H9 (cell line): ENCODE results near the gene ACOX3. TPM values are rescaled to one million over a fixed set of nuclear protein-coding genes. Genes with fewer than 3 reads are reported as not detected.

ENCODE experiments used
- DNase-seq: peaks from one replicate; pipeline ENCODE4 v3.0.0-alpha.2; 2017
- H2AFZ ChIP-seq: one replicate; pipeline ENCODE4 v1.6.1; 2013; ENCODE audit warnings: mild to moderate bottlenecking, low read length, control low read depth, moderate library complexity
- H2AK5ac ChIP-seq: 2 replicates; pipeline ENCODE4 v1.6.1; 2013; ENCODE audit warnings: low read length, control low read depth, mixed read lengths; ENCODE audit not compliant: insufficient read length
- H2BK120ac ChIP-seq: one replicate; pipeline ENCODE4 v1.6.1; 2013; ENCODE audit warnings: low read depth, mild to moderate bottlenecking, low read length, control low read depth, inconsistent platforms; ENCODE audit not compliant: poor library complexity, severe bottlenecking
- H2BK12ac ChIP-seq: 2 replicates; pipeline ENCODE4 v1.6.1; 2013; ENCODE audit warnings: low read length, control low read depth, mixed read lengths, low read depth; ENCODE audit not compliant: insufficient read length
- H2BK15ac ChIP-seq: 2 replicates; pipeline ENCODE4 v1.6.1; 2013; ENCODE audit warnings: low read depth, low read length, control low read depth
- H2BK20ac ChIP-seq: one replicate; pipeline ENCODE4 v1.6.1; 2013; ENCODE audit warnings: low read depth, mild to moderate bottlenecking, low read length, control low read depth, inconsistent platforms; ENCODE audit not compliant: poor library complexity, severe bottlenecking
- H2BK5ac ChIP-seq: 2 replicates; pipeline ENCODE4 v1.6.1; 2013; ENCODE audit warnings: low read length, control low read depth, mixed read lengths; ENCODE audit not compliant: insufficient read length
- H3K14ac ChIP-seq: 2 replicates; pipeline ENCODE4 v1.6.1; 2013; ENCODE audit warnings: low read length, control low read depth; ENCODE audit not compliant: insufficient read depth
- H3K18ac ChIP-seq: 2 replicates; pipeline ENCODE4 v1.6.1; 2013; ENCODE audit warnings: low read depth, mild to moderate bottlenecking, mixed read lengths, low read length, control low read depth; ENCODE audit not compliant: insufficient read length
- H3K23ac ChIP-seq: 2 replicates; pipeline ENCODE4 v1.6.1; 2013; ENCODE audit warnings: low read length, control low read depth, mixed read lengths, low read depth; ENCODE audit not compliant: insufficient read length
- H3K23me2 ChIP-seq: 2 replicates; pipeline ENCODE4 v1.6.1; 2013; ENCODE audit warnings: low read depth, mild to moderate bottlenecking, mixed read lengths, low read length, control low read depth; ENCODE audit not compliant: insufficient read length, poor library complexity, severe bottlenecking
- H3K27ac ChIP-seq: 2 replicates; pipeline ENCODE4 v1.5.1; 2013; ENCODE audit warnings: low read length, control low read depth, mixed read lengths, low read depth; ENCODE audit not compliant: insufficient read length
- H3K27me3 ChIP-seq: 2 replicates; pipeline ENCODE4 v1.6.1; 2013; ENCODE audit warnings: low read length, control low read depth, inconsistent platforms; ENCODE audit not compliant: insufficient read depth
- H3K4ac ChIP-seq: 2 replicates; pipeline ENCODE4 v1.6.1; 2013; ENCODE audit warnings: low read depth, mild to moderate bottlenecking, control low read depth, inconsistent platforms, low read length, moderate library complexity
- H3K4me1 ChIP-seq: 2 replicates; pipeline ENCODE4 v1.6.1; 2013; ENCODE audit warnings: low read length, control low read depth, inconsistent platforms; ENCODE audit not compliant: insufficient read depth
- H3K4me2 ChIP-seq: 2 replicates; pipeline ENCODE4 v1.6.1; 2013; ENCODE audit warnings: low read length, control low read depth, mixed read lengths; ENCODE audit not compliant: insufficient read length, insufficient read depth
- H3K56ac ChIP-seq: 2 replicates; pipeline ENCODE4 v1.6.1; 2013; ENCODE audit warnings: low read depth, mild to moderate bottlenecking, mixed read lengths, low read length, control low read depth; ENCODE audit not compliant: insufficient read length
- H3K79me1 ChIP-seq: 2 replicates; pipeline ENCODE4 v1.6.1; 2013; ENCODE audit warnings: low read depth, mild to moderate bottlenecking, moderate library complexity, low read length, control low read depth, inconsistent platforms; ENCODE audit not compliant: insufficient read depth, poor library complexity, severe bottlenecking
- H3K79me2 ChIP-seq: 2 replicates; pipeline ENCODE4 v1.6.1; 2013; ENCODE audit warnings: low read length, control low read depth, inconsistent platforms; ENCODE audit not compliant: insufficient read depth
- H3K9ac ChIP-seq: 2 replicates; pipeline ENCODE4 v1.6.1; 2013; ENCODE audit warnings: low read length, control low read depth, mixed read lengths; ENCODE audit not compliant: insufficient read length; ENCODE audit errors: extremely low read depth
- H3K9me3 ChIP-seq: one replicate; pipeline ENCODE4 v1.6.1; 2013; ENCODE audit warnings: low read depth, low read length, inconsistent platforms; ENCODE audit not compliant: control insufficient read depth
- H3T11ph ChIP-seq: one replicate; pipeline ENCODE4 v1.6.1; 2013; ENCODE audit warnings: mild to moderate bottlenecking, low read length, control low read depth, inconsistent platforms
- H4K20me1 ChIP-seq: one replicate; pipeline ENCODE4 v1.6.1; 2013; ENCODE audit not compliant: control insufficient read depth, insufficient read length, insufficient read depth
- H4K5ac ChIP-seq: 2 replicates; pipeline ENCODE4 v1.6.1; 2013; ENCODE audit warnings: low read depth, mild to moderate bottlenecking, mixed read lengths, low read length, control low read depth; ENCODE audit not compliant: insufficient read length
- H4K8ac ChIP-seq: replicated peaks from 2 replicates; pipeline ENCODE4 v1.6.1; 2013; ENCODE audit warnings: low read length, control low read depth, mixed read lengths, low read depth; ENCODE audit not compliant: insufficient read length
- H4K91ac ChIP-seq: 2 replicates; pipeline ENCODE4 v1.6.1; 2013; ENCODE audit warnings: low read depth, mild to moderate bottlenecking, moderate library complexity, mixed read lengths, low read length, control low read depth; ENCODE audit not compliant: insufficient read length
- H3K27ac Mint-ChIP-seq, 3 experiments: 2 replicates in 2 of 3; 3 replicates in 1 of 3; pipeline ENCODE4 v1.8.0; 2020 to 2021; ENCODE audit warnings: mixed read lengths in 3 of 3, mild to moderate bottlenecking in 1 of 3, moderate library complexity in 1 of 3
- H3K27me3 Mint-ChIP-seq: 2 replicates; pipeline ENCODE4 v1.8.0; 2021; ENCODE audit warnings: low read depth, mild to moderate bottlenecking, moderate library complexity, mixed read lengths
- H3K36me3 Mint-ChIP-seq, 3 experiments: 2 replicates in 2 of 3; 3 replicates in 1 of 3; pipeline ENCODE4 v1.8.0; 2020 to 2021; ENCODE audit warnings: low read depth in 3 of 3, mixed read lengths in 3 of 3; ENCODE audit not compliant: insufficient read depth in 1 of 3
- H3K4me1 Mint-ChIP-seq, 2 experiments: 2 replicates each; pipeline ENCODE4 v1.8.0; 2020; ENCODE audit warnings: mixed read lengths in 2 of 2
- H3K4me3 Mint-ChIP-seq, 2 experiments: 2 replicates in 1 of 2; 3 replicates in 1 of 2; pipeline ENCODE4 v1.8.0; 2020 to 2021; ENCODE audit warnings: mild to moderate bottlenecking in 2 of 2, mixed read lengths in 2 of 2, moderate library complexity in 1 of 2
- H3K9me3 Mint-ChIP-seq, 2 experiments: 2 replicates in 1 of 2; 3 replicates in 1 of 2; pipeline ENCODE4 v1.8.0; 2020; ENCODE audit warnings: mild to moderate bottlenecking in 2 of 2, mixed read lengths in 2 of 2, moderate library complexity in 1 of 2
- WGBS: extraction: QIAGEN DNeasy Blood & Tissue Kit; methylation state at CpG from one replicate; pipeline ENCODE4 v1.1.7; 2013; ENCODE audit warnings: missing lambda C conversion rate, low lambda C conversion rate, mixed read lengths; ENCODE audit not compliant: insufficient read length; ENCODE audit errors: extremely low coverage; 5-methylcytosine and 5-hydroxymethylcytosine counted together
- total RNA-seq: library from RNA; stranded (reverse); gene quantifications from 2 replicates; pipeline ENCODE4 v1.2.1, GENCODE V29; 2021
- TF ChIP-seq, protein P1 (sequence below): fragments of 200-600 bp; sonication (generic); conservative IDR thresholded peaks from 3 replicates; pipeline ENCODE4 v1.8.0; 2021; ENCODE audit warnings: antibody characterized with exemption, mild to moderate bottlenecking

The ACOX3 gene
- total RNA-seq, 1 experiment from 2014 or later, result 13.8 TPM

DNA sequence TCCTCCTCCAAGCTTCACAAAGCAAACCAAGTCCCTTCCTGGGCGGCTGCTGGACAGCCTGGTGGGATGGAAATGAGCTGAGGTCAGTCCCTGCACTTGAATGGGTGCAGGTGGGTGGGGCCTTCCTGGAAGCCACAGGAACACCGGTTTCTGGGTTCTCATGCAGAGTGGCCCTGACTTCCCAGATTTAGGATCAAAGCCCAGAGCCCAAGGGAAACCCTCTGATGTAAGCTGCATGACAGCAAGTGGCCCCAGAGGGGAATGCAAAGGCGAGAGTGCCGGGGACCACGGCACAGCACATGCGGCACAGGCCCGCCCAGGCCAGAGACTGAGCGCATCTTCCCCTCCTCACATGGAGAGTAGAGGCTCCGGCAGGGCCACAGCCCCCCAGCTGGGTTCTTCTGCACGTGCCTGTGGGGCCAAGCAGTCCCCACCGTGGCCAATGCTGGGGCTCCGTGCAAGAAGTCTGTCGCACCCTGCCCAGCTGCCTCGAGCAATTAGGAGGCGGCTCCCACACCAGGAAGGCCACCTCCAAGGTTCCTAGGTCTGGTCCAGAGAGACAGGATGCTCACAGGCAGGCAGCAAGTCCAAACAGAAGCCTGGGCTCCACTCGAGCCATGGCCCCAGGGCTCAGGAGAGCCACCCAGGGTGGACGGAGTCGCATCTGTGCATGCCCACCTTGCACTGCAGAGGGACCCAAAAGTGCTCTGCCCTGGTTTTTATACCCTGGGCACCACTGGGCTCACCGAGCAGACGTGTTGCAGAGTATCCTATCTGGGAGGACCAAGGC lies 88.0 kb downstream of the ACOX3 start:
- Histone ChIP-seq H2BK20ac (no peak overlapping the region), H3K27ac (no peak overlapping the region), H4K20me1 (no peaks in the 10 kb centered on the region), H3K79me2 (no peaks in the 10 kb centered on the region), H3K4me2 (no peak overlapping the region), H2AK5ac (no peak overlapping the region), H3K14ac (no peak overlapping the region), H3T11ph (no peak overlapping the region), H3K23me2 (no peaks in the 10 kb centered on the region), H3K9me3 (no peaks in the 10 kb centered on the region), H2AFZ (no peak overlapping the region), H2BK5ac (no peak overlapping the region), H4K5ac (no peak overlapping the region), H4K91ac (no peak overlapping the region), H3K18ac (no peak overlapping the region), H2BK120ac (no peak overlapping the region), H3K23ac (no peak overlapping the region), H3K56ac (no peak overlapping the region), H3K4me1 (peaks cover 7% of the 10 kb centered on the region; the same call in 1 of the 2 replicates), H3K27me3 (peaks cover 4% of the 10 kb centered on the region; the same call in 1 of the 2 replicates), H3K79me1 (no peaks in the 10 kb centered on the region), H3K4ac (no peak overlapping the region), H4K8ac (no peak overlapping the region), H2BK15ac (no peak overlapping the region), H3K9ac (no peak overlapping the region), H2BK12ac (no peak overlapping the region)
- WGBS, result no CpG with 5 or more reads among the region's 20 CpGs
- Mint-ChIP-seq H3K27me3 (peaks cover 32% of the 10 kb centered on the region), H3K36me3 (peaks cover 0 to 11% (median 1%) of the 10 kb centered on the region in 3 experiments; a peak in 1 of 7 replicates), H3K27ac (no peak overlapping the region), H3K4me1 (peaks cover 33 to 35% of the 10 kb centered on the region in 2 experiments), H3K4me3 (no peak overlapping the region), H3K9me3 (no peaks in the 10 kb centered on the region)
- TF ChIP-seq, protein P1, sequence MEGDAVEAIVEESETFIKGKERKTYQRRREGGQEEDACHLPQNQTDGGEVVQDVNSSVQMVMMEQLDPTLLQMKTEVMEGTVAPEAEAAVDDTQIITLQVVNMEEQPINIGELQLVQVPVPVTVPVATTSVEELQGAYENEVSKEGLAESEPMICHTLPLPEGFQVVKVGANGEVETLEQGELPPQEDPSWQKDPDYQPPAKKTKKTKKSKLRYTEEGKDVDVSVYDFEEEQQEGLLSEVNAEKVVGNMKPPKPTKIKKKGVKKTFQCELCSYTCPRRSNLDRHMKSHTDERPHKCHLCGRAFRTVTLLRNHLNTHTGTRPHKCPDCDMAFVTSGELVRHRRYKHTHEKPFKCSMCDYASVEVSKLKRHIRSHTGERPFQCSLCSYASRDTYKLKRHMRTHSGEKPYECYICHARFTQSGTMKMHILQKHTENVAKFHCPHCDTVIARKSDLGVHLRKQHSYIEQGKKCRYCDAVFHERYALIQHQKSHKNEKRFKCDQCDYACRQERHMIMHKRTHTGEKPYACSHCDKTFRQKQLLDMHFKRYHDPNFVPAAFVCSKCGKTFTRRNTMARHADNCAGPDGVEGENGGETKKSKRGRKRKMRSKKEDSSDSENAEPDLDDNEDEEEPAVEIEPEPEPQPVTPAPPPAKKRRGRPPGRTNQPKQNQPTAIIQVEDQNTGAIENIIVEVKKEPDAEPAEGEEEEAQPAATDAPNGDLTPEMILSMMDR, result no peak
- peak; percentile 33 for DNase-seq
